CD4-positive, alpha-beta T cell treated with Interleukin-12 subunit alpha and Interleukin-12 subunit beta, for 1 hour (primary cell): ENCODE data around the gene ZEB1.
"Not testable (repeated sequence)": the region's sequence is repeated elsewhere in the genome, so short reads cannot be mapped to it uniquely, and the experiment has no call there.

Source experiments
- DNase-seq: peaks from one replicate; pipeline ENCODE4 v3.0.0-alpha.2; 2020

Gene ZEB1

GRCh38 chr10:31515116-31515515 lies 196.1 kb downstream of the ZEB1 start:
- no peak for DNase-seq

DNA sequence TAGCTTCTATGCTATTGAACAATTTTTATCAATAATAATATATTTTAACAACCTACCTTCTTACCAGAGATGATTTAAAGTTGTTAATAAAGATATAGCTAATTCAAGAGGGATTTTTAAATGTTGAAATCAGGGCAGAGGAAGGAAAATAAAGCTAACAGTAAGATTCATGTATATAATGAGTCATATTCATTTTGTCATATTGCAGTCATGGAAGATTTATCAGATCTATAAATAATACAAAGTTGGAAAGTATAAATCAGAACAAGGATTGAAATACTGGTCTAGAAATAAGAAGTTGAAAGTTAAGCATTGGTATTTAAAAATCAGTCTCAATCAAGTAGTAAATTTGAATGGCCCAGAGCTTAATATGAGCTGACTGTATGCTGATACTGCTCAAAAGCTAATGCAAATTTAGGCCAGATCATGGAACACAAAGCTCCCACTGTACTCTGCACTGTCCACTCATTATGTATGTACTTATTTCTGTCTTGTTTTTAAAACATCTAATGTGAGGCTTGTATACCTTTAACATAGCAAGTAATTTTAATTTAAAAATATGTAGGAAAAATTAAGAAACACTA lies 196.9 kb downstream of the ZEB1 start:
- DNase-seq = no peak

DNA sequence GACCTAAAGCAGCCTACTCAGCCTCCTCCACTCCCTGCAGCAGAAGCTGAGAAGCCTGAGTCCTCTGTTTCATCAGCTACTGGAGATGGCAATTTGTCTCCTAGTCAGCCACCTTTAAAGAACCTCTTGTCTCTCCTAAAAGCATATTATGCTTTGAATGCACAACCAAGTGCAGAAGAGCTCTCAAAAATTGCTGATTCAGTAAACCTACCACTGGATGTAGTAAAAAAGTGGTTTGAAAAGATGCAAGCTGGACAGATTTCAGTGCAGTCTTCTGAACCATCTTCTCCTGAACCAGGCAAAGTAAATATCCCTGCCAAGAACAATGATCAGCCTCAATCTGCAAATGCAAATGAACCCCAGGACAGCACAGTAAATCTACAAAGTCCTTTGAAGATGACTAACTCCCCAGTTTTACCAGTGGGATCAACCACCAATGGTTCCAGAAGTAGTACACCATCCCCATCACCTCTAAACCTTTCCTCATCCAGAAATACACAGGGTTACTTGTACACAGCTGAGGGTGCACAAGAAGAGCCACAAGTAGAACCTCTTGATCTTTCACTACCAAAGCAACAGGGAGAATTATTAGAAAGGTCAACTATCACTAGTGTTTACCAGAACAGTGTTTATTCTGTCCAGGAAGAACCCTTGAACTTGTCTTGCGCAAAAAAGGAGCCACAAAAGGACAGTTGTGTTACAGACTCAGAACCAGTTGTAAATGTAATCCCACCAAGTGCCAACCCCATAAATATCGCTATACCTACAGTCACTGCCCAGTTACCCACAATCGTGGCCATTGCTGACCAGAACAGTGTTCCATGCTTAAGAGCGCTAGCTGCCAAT lies 202.2 kb downstream of the ZEB1 start:
- no peak for DNase-seq

GRCh38 chr10:31522820-31523219 lies 203.8 kb downstream of the ZEB1 start:
- no peak for DNase-seq

GRCh38 chr10:31524460-31524859 lies 205.4 kb downstream of the ZEB1 start:
- DNase-seq = no peak

DNA sequence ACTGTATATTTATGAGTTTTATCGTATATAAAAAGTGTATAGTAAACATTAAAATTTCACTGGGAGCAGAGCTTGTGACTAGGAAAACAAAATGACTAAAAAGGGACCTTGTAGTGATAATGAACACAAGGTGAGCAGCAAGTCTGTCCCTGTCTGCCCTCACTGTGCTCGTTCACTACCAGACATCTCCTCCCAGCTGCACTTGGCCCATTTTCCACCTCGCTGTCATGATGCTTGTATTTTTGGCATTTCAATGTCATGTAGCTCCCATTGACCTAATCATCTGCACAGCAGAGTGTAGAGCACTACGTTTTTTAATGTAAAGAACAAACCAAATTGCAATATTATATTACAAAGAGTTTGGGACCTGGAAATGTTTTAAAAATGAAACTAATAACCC lies 207.2 kb downstream of the ZEB1 start:
- no peak for DNase-seq

GRCh38 chr10:31526681-31527080 lies 207.7 kb downstream of the ZEB1 start:
- DNase-seq = no peak

DNA sequence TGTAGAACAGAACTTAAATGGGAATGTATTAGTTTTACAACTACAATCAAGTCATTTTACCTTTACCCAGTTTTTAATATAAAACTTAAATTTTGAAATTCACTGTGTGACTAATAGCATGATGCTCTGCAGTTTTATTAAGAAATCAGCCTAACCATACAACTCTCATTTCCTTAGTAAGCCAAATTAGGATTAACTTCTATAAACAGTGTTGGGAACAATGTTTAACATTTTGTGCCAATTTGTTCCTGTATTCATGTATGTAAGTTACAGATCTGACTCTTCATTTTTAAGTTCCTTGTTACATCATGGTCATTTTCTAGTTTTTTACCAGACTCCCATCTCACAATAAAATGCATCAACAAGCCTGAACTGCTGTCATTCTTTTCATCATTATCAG lies 209.8 kb downstream of the ZEB1 start:
- DNase-seq = no peak

- DNase-seq = no peak
These were observed 217.3 kb downstream of the ZEB1 start for GRCh38 chr10:31536302-31536701.

DNA sequence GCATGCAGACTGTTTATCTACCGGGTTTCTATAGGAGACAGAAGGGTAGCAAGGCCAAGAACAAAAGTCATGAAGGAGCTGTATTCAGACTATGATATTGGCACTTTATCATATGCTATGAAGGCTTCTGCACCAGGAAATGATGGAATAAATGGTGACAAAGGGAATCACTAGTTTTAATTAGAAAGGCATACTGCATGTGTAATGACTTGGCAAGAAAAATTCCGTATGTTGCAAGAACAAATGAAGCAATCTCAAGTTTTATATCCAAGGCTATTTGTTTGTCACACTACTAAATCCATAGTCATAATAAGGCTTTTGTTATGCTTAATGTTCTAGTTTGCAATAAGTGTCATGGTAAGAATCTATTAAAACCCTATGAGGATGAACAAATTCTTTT lies 230.9 kb downstream of the ZEB1 start:
- no peak for DNase-seq

- no peak for DNase-seq
These were observed 235.5 kb downstream of the ZEB1 start for GRCh38 chr10:31554556-31554955.

GRCh38 chr10:31557854-31558253 lies 238.8 kb downstream of the ZEB1 start:
- DNase-seq = no peak

GRCh38 chr10:31568252-31568861 lies 249.3 kb downstream of the ZEB1 start:
- not testable (repeated sequence) for DNase-seq

DNA sequence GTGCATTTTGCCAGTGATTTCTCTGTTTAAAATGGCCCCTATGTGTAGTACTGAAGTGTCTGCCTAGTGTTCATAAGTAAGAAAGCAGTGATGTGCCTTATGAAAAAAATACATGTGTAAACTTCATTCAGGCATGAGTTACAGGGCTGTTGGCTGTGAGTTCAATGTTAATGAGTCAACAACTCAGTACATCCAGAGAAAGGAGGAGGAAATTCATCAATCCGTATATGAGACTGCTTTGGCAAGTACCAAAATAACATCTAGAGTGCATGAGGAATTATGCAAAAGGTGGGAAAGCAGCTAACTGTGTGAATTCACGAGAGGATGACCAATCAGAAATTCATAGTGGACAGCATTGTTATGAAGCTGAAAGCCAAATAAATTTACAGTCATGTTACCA lies 255.6 kb downstream of the ZEB1 start:
- DNase-seq = no peak

GRCh38 chr10:31578181-31578852 lies 259.3 kb downstream of the ZEB1 start:
- no peak for DNase-seq

- no peak for DNase-seq
These were observed 259.9 kb downstream of the ZEB1 start for GRCh38 chr10:31578951-31579350.
